ENCODE results near the gene FAM181A. TPM values are rescaled to one million over a fixed set of nuclear protein-coding genes. Genes with fewer than 3 reads are reported as not detected.

The FAM181A gene
- total RNA-seq, 1 donor from 2014 or later: not detected

- Mint-ChIP-seq H3K9me3 (ENCODE audit: unreplicated experiment) (peaks cover under 1% of the 10 kb centered on the region), H3K27me3 (ENCODE audit: unreplicated experiment) (peaks cover 9% of the 10 kb centered on the region), H3K36me3 (ENCODE audit: unreplicated experiment) (peaks cover 3% of the 10 kb centered on the region), H3K4me3 (ENCODE audit: unreplicated experiment) (no peak overlapping the region), H3K27ac (ENCODE audit: unreplicated experiment) (no peak overlapping the region), H3K4me1 (ENCODE audit: low read depth, unreplicated experiment) (peaks cover 4% of the 10 kb centered on the region)
- DNase-seq: no peak
- no peak for TF ChIP-seq CTCF (IDR thresholded peaks at IDR 0.05; ENCODE audit: partially characterized antibody, unreplicated experiment)
Measured at GRCh38 chr14:93932642-93933041, 5.5 kb downstream of the FAM181A start.

GRCh38 chr14:93935213-93935612, 8.1 kb downstream of the FAM181A start:
- H3K27me3 Mint-ChIP-seq (ENCODE audit: unreplicated experiment): peaks cover 12% of the 10 kb centered on the region
- peaks cover 4% of the 10 kb centered on the region for H3K4me1 Mint-ChIP-seq (ENCODE audit: low read depth, unreplicated experiment)
- no peak overlapping the region for H3K4me3 Mint-ChIP-seq (ENCODE audit: unreplicated experiment)

GRCh38 chr14:93936245-93936644, 9.1 kb downstream of the FAM181A start:
- H3K27ac Mint-ChIP-seq (ENCODE audit: unreplicated experiment): no peak overlapping the region
- H3K36me3 Mint-ChIP-seq (ENCODE audit: unreplicated experiment): peaks cover 3% of the 10 kb centered on the region
- peaks cover 9% of the 10 kb centered on the region for H3K4me1 Mint-ChIP-seq (ENCODE audit: low read depth, unreplicated experiment)
- TF ChIP-seq CTCF (IDR thresholded peaks at IDR 0.05; ENCODE audit: partially characterized antibody, unreplicated experiment): peak; percentile 78
- H3K27me3 Mint-ChIP-seq (ENCODE audit: unreplicated experiment): peaks cover 12% of the 10 kb centered on the region
- peak; percentile 51 for DNase-seq
- no peak overlapping the region for H3K4me3 Mint-ChIP-seq (ENCODE audit: unreplicated experiment)
- H3K9me3 Mint-ChIP-seq (ENCODE audit: unreplicated experiment): peaks cover 9% of the 10 kb centered on the region

More at GRCh38 chr14:93935213-93935612, 8.1 kb downstream of the FAM181A start:
- TF ChIP-seq CTCF (IDR thresholded peaks at IDR 0.05; ENCODE audit: partially characterized antibody, unreplicated experiment): no peak
- Mint-ChIP-seq H3K9me3 (ENCODE audit: unreplicated experiment) (peaks cover 6% of the 10 kb centered on the region), H3K36me3 (ENCODE audit: unreplicated experiment) (peaks cover 3% of the 10 kb centered on the region), H3K27ac (ENCODE audit: unreplicated experiment) (no peak overlapping the region)
- no peak for DNase-seq

- H3K9me3 Mint-ChIP-seq (ENCODE audit: unreplicated experiment): peaks cover 9% of the 10 kb centered on the region
- DNase-seq: no peak
- no peak overlapping the region for H3K27ac Mint-ChIP-seq (ENCODE audit: unreplicated experiment)
Measured at GRCh38 chr14:93936926-93937325, 9.8 kb downstream of the FAM181A start.

GRCh38 chr14:93937519-93937918, 10.4 kb downstream of the FAM181A start:
- H3K9me3 Mint-ChIP-seq (ENCODE audit: unreplicated experiment): peaks cover 11% of the 10 kb centered on the region
- peaks cover 15% of the 10 kb centered on the region for H3K4me1 Mint-ChIP-seq (ENCODE audit: low read depth, unreplicated experiment)
- no peak for DNase-seq
- TF ChIP-seq CTCF (IDR thresholded peaks at IDR 0.05; ENCODE audit: partially characterized antibody, unreplicated experiment): no peak
- peak overlapping the region; percentile 34 for H3K4me3 Mint-ChIP-seq (ENCODE audit: unreplicated experiment)
- peaks cover 7% of the 10 kb centered on the region for H3K27me3 Mint-ChIP-seq (ENCODE audit: unreplicated experiment)
- H3K36me3 Mint-ChIP-seq (ENCODE audit: unreplicated experiment): peaks cover 3% of the 10 kb centered on the region
- H3K27ac Mint-ChIP-seq (ENCODE audit: unreplicated experiment): no peak overlapping the region

More at GRCh38 chr14:93936926-93937325, 9.8 kb downstream of the FAM181A start:
- peaks cover 9% of the 10 kb centered on the region for H3K27me3 Mint-ChIP-seq (ENCODE audit: unreplicated experiment)
- no peak overlapping the region for H3K4me3 Mint-ChIP-seq (ENCODE audit: unreplicated experiment)
- peaks cover 12% of the 10 kb centered on the region for H3K4me1 Mint-ChIP-seq (ENCODE audit: low read depth, unreplicated experiment)
- H3K36me3 Mint-ChIP-seq (ENCODE audit: unreplicated experiment): peaks cover 3% of the 10 kb centered on the region
- TF ChIP-seq CTCF (IDR thresholded peaks at IDR 0.05; ENCODE audit: partially characterized antibody, unreplicated experiment): no peak

Data from glutamatergic neuron (in vitro differentiated cells).